ENCODE data around the gene PRAME.
"Not testable (repeated sequence)": the region's sequence is repeated elsewhere in the genome, so short reads cannot be mapped to it uniquely, and the experiment has no call there.

Gene PRAME

GRCh38 chr22:22533417-22533816, 25.6 kb downstream of the PRAME start:
- Histone ChIP-seq H3K9me2 (replicated peaks; ENCODE audit: low read depth, low read length) (no peaks in the 10 kb centered on the region), H3K4me2 (ENCODE audit: low read depth, low read length, poor library complexity, severe bottlenecking) (no peak overlapping the region), H2AFZ (ENCODE audit: low read length) (no peak overlapping the region), H4K20me1 (ENCODE audit: insufficient read depth, low read length, poor library complexity, severe bottlenecking) (no peaks in the 10 kb centered on the region), H3K4me1 (ENCODE audit: insufficient read depth, low read length, poor library complexity, severe bottlenecking) (no peaks in the 10 kb centered on the region), H3K4me3 (ENCODE audit: low read length, poor library complexity, severe bottlenecking) (no peak overlapping the region), H3K36me3 (ENCODE audit: insufficient read depth, low read length) (no peaks in the 10 kb centered on the region), H3K9me3 (ENCODE audit: insufficient read depth, low read depth, low read length) (no peaks in the 10 kb centered on the region), H3F3A (ENCODE audit: low read depth) (no peaks in the 10 kb centered on the region), H3K79me2 (ENCODE audit: insufficient read depth, low read length) (no peaks in the 10 kb centered on the region), H3K27me3 (ENCODE audit: insufficient read depth, low read length, poor library complexity, severe bottlenecking) (no peaks in the 10 kb centered on the region), H3K9ac (ENCODE audit: low read depth, low read length, poor library complexity, severe bottlenecking) (no peak overlapping the region)
- TF ChIP-seq EZH2phosphoT487 (IDR thresholded peaks at IDR 0.05; ENCODE audit: borderline replicate concordance) (no peak), CTCF (conservative IDR thresholded peaks at IDR 0.05; ENCODE audit: low read length) (no peak)

GRCh38 chr22:22532547-22533071, 26.5 kb downstream of the PRAME start:
- H3K9ac ChIP-seq (ENCODE audit: low read depth, low read length, poor library complexity, severe bottlenecking); H3K27me3 ChIP-seq (ENCODE audit: insufficient read depth, low read length, poor library complexity, severe bottlenecking); H3K9me3 ChIP-seq (ENCODE audit: insufficient read depth, low read depth, low read length); H3F3A ChIP-seq (ENCODE audit: low read depth); H4K20me1 ChIP-seq (ENCODE audit: insufficient read depth, low read length, poor library complexity, severe bottlenecking); H3K4me3 ChIP-seq (ENCODE audit: low read length, poor library complexity, severe bottlenecking); H3K79me2 ChIP-seq (ENCODE audit: insufficient read depth, low read length); H2AFZ ChIP-seq (ENCODE audit: low read length); H3K36me3 ChIP-seq (ENCODE audit: insufficient read depth, low read length); H3K9me2 ChIP-seq (replicated peaks; ENCODE audit: low read depth, low read length); H3K4me1 ChIP-seq (ENCODE audit: insufficient read depth, low read length, poor library complexity, severe bottlenecking); H3K4me2 ChIP-seq (ENCODE audit: low read depth, low read length, poor library complexity, severe bottlenecking): not testable (repeated sequence)

- H3K9ac ChIP-seq (ENCODE audit: low read depth, low read length, poor library complexity, severe bottlenecking): no peak overlapping the region
- H3K9me2 ChIP-seq (replicated peaks; ENCODE audit: low read depth, low read length): no peaks in the 10 kb centered on the region
- H3K4me3 ChIP-seq (ENCODE audit: low read length, poor library complexity, severe bottlenecking): no peak overlapping the region
- no peak overlapping the region for H3K4me2 ChIP-seq (ENCODE audit: low read depth, low read length, poor library complexity, severe bottlenecking)
- H3K36me3 ChIP-seq (ENCODE audit: insufficient read depth, low read length): no peaks in the 10 kb centered on the region
- no peaks in the 10 kb centered on the region for H3K79me2 ChIP-seq (ENCODE audit: insufficient read depth, low read length)
- TF ChIP-seq EZH2phosphoT487 (IDR thresholded peaks at IDR 0.05; ENCODE audit: borderline replicate concordance) (no peak), CTCF (conservative IDR thresholded peaks at IDR 0.05; ENCODE audit: low read length) (no peak)
- no peaks in the 10 kb centered on the region for H3K27me3 ChIP-seq (ENCODE audit: insufficient read depth, low read length, poor library complexity, severe bottlenecking)
- H3K9me3 ChIP-seq (ENCODE audit: insufficient read depth, low read depth, low read length): no peaks in the 10 kb centered on the region
- no peak overlapping the region for H2AFZ ChIP-seq (ENCODE audit: low read length)
- no peaks in the 10 kb centered on the region for H4K20me1 ChIP-seq (ENCODE audit: insufficient read depth, low read length, poor library complexity, severe bottlenecking)
- no peaks in the 10 kb centered on the region for H3K4me1 ChIP-seq (ENCODE audit: insufficient read depth, low read length, poor library complexity, severe bottlenecking)
- no peaks in the 10 kb centered on the region for H3F3A ChIP-seq (ENCODE audit: low read depth)
Observed at GRCh38 chr22:22531770-22532546, 27.1 kb downstream of the PRAME start.

GRCh38 chr22:22528780-22529179, 30.3 kb downstream of the PRAME start:
- no peak overlapping the region for H3K4me3 ChIP-seq (ENCODE audit: low read length, poor library complexity, severe bottlenecking)
- H3F3A ChIP-seq (ENCODE audit: low read depth): no peaks in the 10 kb centered on the region
- no peaks in the 10 kb centered on the region for H3K27me3 ChIP-seq (ENCODE audit: insufficient read depth, low read length, poor library complexity, severe bottlenecking)
- no peaks in the 10 kb centered on the region for H3K79me2 ChIP-seq (ENCODE audit: insufficient read depth, low read length)
- H3K9me2 ChIP-seq (replicated peaks; ENCODE audit: low read depth, low read length): no peaks in the 10 kb centered on the region
- TF ChIP-seq EZH2phosphoT487 (IDR thresholded peaks at IDR 0.05; ENCODE audit: borderline replicate concordance) (no peak), CTCF (conservative IDR thresholded peaks at IDR 0.05; ENCODE audit: low read length) (no peak)
- H3K4me1 ChIP-seq (ENCODE audit: insufficient read depth, low read length, poor library complexity, severe bottlenecking): no peaks in the 10 kb centered on the region
- no peak overlapping the region for H3K4me2 ChIP-seq (ENCODE audit: low read depth, low read length, poor library complexity, severe bottlenecking)
- H3K9ac ChIP-seq (ENCODE audit: low read depth, low read length, poor library complexity, severe bottlenecking): no peak overlapping the region
- H3K36me3 ChIP-seq (ENCODE audit: insufficient read depth, low read length): no peaks in the 10 kb centered on the region
- H4K20me1 ChIP-seq (ENCODE audit: insufficient read depth, low read length, poor library complexity, severe bottlenecking): no peaks in the 10 kb centered on the region
- H2AFZ ChIP-seq (ENCODE audit: low read length): no peak overlapping the region
- H3K9me3 ChIP-seq (ENCODE audit: insufficient read depth, low read depth, low read length): no peaks in the 10 kb centered on the region
